ENCODE measurements around the gene ZGRF1.

Gene ZGRF1

DNA sequence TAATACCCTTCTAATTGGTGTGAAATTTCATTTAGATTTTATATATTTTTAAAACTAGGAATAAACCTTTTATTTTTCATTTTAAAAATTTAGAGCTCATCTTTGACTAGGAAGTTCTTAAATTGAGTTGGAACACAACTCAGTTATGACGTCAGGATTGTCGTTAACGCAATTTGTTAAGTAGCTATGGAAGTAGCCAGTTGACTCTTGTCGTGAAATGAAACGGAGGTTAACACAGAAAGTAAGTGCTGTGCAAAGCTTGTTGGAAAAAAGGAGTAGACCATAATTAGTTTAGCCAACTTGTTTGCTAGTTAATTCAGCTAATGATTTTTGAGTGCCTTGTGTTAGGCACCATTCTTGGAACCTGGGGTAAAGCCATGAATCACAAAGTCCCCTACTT, 18.6 kb upstream of the ZGRF1 start:
- TF ChIP-seq, protein P1, sequence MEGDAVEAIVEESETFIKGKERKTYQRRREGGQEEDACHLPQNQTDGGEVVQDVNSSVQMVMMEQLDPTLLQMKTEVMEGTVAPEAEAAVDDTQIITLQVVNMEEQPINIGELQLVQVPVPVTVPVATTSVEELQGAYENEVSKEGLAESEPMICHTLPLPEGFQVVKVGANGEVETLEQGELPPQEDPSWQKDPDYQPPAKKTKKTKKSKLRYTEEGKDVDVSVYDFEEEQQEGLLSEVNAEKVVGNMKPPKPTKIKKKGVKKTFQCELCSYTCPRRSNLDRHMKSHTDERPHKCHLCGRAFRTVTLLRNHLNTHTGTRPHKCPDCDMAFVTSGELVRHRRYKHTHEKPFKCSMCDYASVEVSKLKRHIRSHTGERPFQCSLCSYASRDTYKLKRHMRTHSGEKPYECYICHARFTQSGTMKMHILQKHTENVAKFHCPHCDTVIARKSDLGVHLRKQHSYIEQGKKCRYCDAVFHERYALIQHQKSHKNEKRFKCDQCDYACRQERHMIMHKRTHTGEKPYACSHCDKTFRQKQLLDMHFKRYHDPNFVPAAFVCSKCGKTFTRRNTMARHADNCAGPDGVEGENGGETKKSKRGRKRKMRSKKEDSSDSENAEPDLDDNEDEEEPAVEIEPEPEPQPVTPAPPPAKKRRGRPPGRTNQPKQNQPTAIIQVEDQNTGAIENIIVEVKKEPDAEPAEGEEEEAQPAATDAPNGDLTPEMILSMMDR (IDR thresholded peaks at IDR 0.05; ENCODE audit: insufficient read depth, low read length), result no peak
- TF ChIP-seq POLR2AphosphoS5 (IDR thresholded peaks at IDR 0.05; ENCODE audit: low read depth), result no peak
- TF ChIP-seq, protein P2, sequence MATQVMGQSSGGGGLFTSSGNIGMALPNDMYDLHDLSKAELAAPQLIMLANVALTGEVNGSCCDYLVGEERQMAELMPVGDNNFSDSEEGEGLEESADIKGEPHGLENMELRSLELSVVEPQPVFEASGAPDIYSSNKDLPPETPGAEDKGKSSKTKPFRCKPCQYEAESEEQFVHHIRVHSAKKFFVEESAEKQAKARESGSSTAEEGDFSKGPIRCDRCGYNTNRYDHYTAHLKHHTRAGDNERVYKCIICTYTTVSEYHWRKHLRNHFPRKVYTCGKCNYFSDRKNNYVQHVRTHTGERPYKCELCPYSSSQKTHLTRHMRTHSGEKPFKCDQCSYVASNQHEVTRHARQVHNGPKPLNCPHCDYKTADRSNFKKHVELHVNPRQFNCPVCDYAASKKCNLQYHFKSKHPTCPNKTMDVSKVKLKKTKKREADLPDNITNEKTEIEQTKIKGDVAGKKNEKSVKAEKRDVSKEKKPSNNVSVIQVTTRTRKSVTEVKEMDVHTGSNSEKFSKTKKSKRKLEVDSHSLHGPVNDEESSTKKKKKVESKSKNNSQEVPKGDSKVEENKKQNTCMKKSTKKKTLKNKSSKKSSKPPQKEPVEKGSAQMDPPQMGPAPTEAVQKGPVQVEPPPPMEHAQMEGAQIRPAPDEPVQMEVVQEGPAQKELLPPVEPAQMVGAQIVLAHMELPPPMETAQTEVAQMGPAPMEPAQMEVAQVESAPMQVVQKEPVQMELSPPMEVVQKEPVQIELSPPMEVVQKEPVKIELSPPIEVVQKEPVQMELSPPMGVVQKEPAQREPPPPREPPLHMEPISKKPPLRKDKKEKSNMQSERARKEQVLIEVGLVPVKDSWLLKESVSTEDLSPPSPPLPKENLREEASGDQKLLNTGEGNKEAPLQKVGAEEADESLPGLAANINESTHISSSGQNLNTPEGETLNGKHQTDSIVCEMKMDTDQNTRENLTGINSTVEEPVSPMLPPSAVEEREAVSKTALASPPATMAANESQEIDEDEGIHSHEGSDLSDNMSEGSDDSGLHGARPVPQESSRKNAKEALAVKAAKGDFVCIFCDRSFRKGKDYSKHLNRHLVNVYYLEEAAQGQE (IDR thresholded peaks at IDR 0.05; ENCODE audit: insufficient replicate concordance, low read depth), result no peak
- no peak for TF ChIP-seq GABPA (IDR thresholded peaks at IDR 0.05; ENCODE audit: low read depth)
- no peak for TF ChIP-seq SPI1 (IDR thresholded peaks at IDR 0.05; ENCODE audit: borderline replicate concordance, low read depth)
- DNase-seq (ENCODE audit: low read depth in 1 of 2, low spot score in 1 of 2), result no peak
- Histone ChIP-seq H3K4me3 (replicated peaks; ENCODE audit: insufficient read depth, low read length) (no peak overlapping the region), H3K27me3 (ENCODE audit: insufficient read depth, poor library complexity, severe bottlenecking) (no peaks in the 10 kb centered on the region), H3K27ac (replicated peaks) (no peak overlapping the region)

DNA sequence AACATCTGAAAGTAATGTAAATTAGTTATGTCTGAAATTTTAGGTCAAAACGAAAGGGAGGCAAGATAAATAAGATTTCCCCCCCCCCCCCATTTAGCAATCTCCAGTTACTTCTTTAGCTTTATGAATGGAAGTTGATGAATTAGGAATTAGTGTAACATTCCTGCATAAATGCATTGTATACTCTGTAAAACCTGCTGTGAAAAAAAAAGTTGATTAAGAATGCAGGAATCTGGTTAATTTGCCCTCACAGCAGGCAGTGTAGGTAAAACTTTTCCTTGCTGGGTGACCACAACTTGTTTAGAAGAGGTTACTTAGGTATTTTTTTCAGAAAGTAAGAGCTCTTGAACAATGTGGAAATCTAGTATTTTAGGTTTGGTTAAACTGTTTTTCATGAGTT, 15.5 kb upstream of the ZGRF1 start:
- no peak overlapping the region for H3K27ac ChIP-seq (replicated peaks)

DNA sequence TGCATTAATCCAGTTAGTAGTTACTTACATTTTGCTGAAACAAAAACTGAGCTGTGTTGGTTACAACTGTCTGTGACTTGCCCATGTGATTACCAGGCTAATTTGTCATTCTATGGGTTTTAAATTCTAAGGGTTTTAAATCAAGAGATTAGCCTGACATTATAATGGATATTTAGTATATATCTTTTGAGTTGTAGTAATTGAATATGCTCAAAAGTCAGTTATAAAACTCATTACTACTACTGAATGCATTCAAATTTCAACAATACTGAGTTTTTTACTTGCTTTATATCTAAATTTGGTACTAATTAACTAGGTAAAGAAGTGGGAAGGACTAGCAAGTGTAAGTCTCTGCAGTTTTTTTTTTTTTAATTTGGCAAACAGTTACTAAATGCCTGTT, 14.9 kb upstream of the ZGRF1 start:
- no peak overlapping the region for H3K27ac ChIP-seq (replicated peaks)
- no peak for TF ChIP-seq POLR2AphosphoS5 (IDR thresholded peaks at IDR 0.05; ENCODE audit: low read depth)
- no peaks in the 10 kb centered on the region for H3K27me3 ChIP-seq (ENCODE audit: insufficient read depth, poor library complexity, severe bottlenecking)
- no peak overlapping the region for H3K4me3 ChIP-seq (replicated peaks; ENCODE audit: insufficient read depth, low read length)
- no peak for DNase-seq (ENCODE audit: low read depth in 1 of 2, low spot score in 1 of 2)

More for the DNA sequence above, 15.5 kb upstream of the ZGRF1 start:
- Histone ChIP-seq H3K27me3 (ENCODE audit: insufficient read depth, poor library complexity, severe bottlenecking) (no peaks in the 10 kb centered on the region), H3K4me3 (replicated peaks; ENCODE audit: insufficient read depth, low read length) (no peak overlapping the region)
- TF ChIP-seq GABPA (IDR thresholded peaks at IDR 0.05; ENCODE audit: low read depth) (no peak), POLR2AphosphoS5 (IDR thresholded peaks at IDR 0.05; ENCODE audit: low read depth) (no peak), SPI1 (IDR thresholded peaks at IDR 0.05; ENCODE audit: borderline replicate concordance, low read depth) (no peak)
- TF ChIP-seq, protein P1 (IDR thresholded peaks at IDR 0.05; ENCODE audit: insufficient read depth, low read length), result no peak
- TF ChIP-seq, protein P2 (IDR thresholded peaks at IDR 0.05; ENCODE audit: insufficient replicate concordance, low read depth), result no peak
- DNase-seq (ENCODE audit: low read depth in 1 of 2, low spot score in 1 of 2), result no peak

DNA sequence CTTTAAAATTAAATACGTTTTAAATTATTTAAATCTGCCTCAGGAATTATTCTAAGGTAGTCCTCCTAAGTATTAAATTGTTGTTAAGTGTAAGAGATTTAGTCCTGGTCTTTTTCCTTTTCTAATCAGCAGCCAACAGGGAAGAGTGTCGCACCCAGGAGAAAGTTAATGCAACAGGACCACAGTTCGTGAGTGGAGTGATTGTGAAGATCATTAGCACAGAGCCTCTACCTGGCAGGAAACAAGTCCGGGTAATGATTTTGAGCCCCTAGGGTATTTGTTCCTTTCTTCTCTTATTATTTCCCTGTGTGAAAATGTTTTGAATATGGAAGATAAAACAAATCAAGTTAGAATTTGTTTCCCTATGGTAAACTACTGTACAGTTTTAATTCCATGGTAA, 13.6 kb upstream of the ZGRF1 start:
- no peak overlapping the region for H3K27ac ChIP-seq (replicated peaks)
- H3K4me3 ChIP-seq (replicated peaks; ENCODE audit: insufficient read depth, low read length), result no peak overlapping the region

More for the DNA sequence above, 13.6 kb upstream of the ZGRF1 start:
- no peak for TF ChIP-seq SPI1 (IDR thresholded peaks at IDR 0.05; ENCODE audit: borderline replicate concordance, low read depth)
- TF ChIP-seq, protein P2 (IDR thresholded peaks at IDR 0.05; ENCODE audit: insufficient replicate concordance, low read depth), result no peak
- TF ChIP-seq GABPA (IDR thresholded peaks at IDR 0.05; ENCODE audit: low read depth), result no peak
- TF ChIP-seq POLR2AphosphoS5 (IDR thresholded peaks at IDR 0.05; ENCODE audit: low read depth), result no peak
- TF ChIP-seq, protein P1 (IDR thresholded peaks at IDR 0.05; ENCODE audit: insufficient read depth, low read length), result no peak
- no peaks in the 10 kb centered on the region for H3K27me3 ChIP-seq (ENCODE audit: insufficient read depth, poor library complexity, severe bottlenecking)
- DNase-seq (ENCODE audit: low read depth in 1 of 2, low spot score in 1 of 2), result no peak

Measured in HL-60 (cell line).